IMR-90 (cell line): Measurements from ENCODE around the gene KRT72. TPM values are rescaled to one million over a fixed set of nuclear protein-coding genes. Genes with fewer than 3 reads are reported as not detected.

Experiments used
- ATAC-seq: fragments of 200-7000 bp; cut with Tn5 transposase; 2 replicates; pipeline ENCODE4 v1.9.1; 2020; ENCODE audit warnings: low read depth, mild to moderate bottlenecking, moderate library complexity
- BruUV-seq: library from RNA; stranded (reverse); fragments of 400-500 nt; replicated peaks from 2 replicates; lab custom pipeline; 2021; lab: Mats Ljungman, UMichigan
- CTCF ChIA-PET: fragments of 300-600 bp; formaldehyde crosslinking; extraction: SDS; loops from one replicate; lab custom pipeline; 2021; ENCODE audit warnings: antibody characterized with exemption; lab: Yijun Ruan, JAX
- POLR2A ChIA-PET: fragments of 300-600 bp; sonication (Branson Sonifier 250); formaldehyde crosslinking; loops from one replicate; lab custom pipeline; 2022; ENCODE audit warnings: antibody characterized with exemption; ENCODE audit not compliant: unreplicated experiment; lab: Charles Lee
- DNase-seq: peaks from one replicate; pipeline ENCODE4 v3.0.0; 2013
- H2AFZ ChIP-seq: replicated peaks from 2 replicates; pipeline ENCODE3; 2013; ENCODE audit warnings: low read length, mild to moderate bottlenecking; ENCODE audit not compliant: poor library complexity
- H2AK5ac ChIP-seq: 2 replicates; pipeline ENCODE4 v1.6.1; 2013; ENCODE audit warnings: low read depth, low read length, inconsistent platforms
- H2AK9ac ChIP-seq: replicated peaks from 2 replicates; pipeline ENCODE3; 2013; ENCODE audit warnings: mild to moderate bottlenecking, low read depth, low read length, moderate library complexity; ENCODE audit not compliant: poor library complexity
- H2BK120ac ChIP-seq: 2 replicates; pipeline ENCODE4 v1.6.1; 2013; ENCODE audit warnings: low read depth, low read length, inconsistent platforms
- H2BK15ac ChIP-seq: 3 replicates; pipeline ENCODE4 v1.6.1; 2013; ENCODE audit warnings: low read depth, low read length, inconsistent platforms
- H2BK20ac ChIP-seq: 2 replicates; pipeline ENCODE4 v1.6.1; 2013; ENCODE audit warnings: low read depth, mild to moderate bottlenecking, inconsistent platforms, low read length, moderate library complexity
- H2BK5ac ChIP-seq: 2 replicates; pipeline ENCODE4 v1.6.1; 2013; ENCODE audit warnings: mild to moderate bottlenecking, low read depth, low read length, inconsistent platforms; ENCODE audit not compliant: poor library complexity, severe bottlenecking
- H3K14ac ChIP-seq: replicated peaks from 2 replicates; pipeline ENCODE4 v1.6.1; 2013; ENCODE audit warnings: low read depth, low read length, inconsistent platforms
- H3K18ac ChIP-seq: 2 replicates; pipeline ENCODE4 v1.6.1; 2013; ENCODE audit warnings: low read depth, low read length, control low read depth
- H3K23ac ChIP-seq: 2 replicates; pipeline ENCODE4 v1.6.1; 2013; ENCODE audit warnings: low read depth, low read length, inconsistent platforms
- H3K27ac ChIP-seq: 2 replicates; pipeline ENCODE4 v1.5.1; 2013; ENCODE audit warnings: mild to moderate bottlenecking, control low read depth, low read length; ENCODE audit not compliant: insufficient read depth
- H3K27me3 ChIP-seq: 2 replicates; pipeline ENCODE4 v1.6.1; 2013; ENCODE audit warnings: low read length; ENCODE audit not compliant: control insufficient read depth, insufficient read depth
- H3K36me3 ChIP-seq: 2 replicates; pipeline ENCODE4 v1.6.1; 2013; ENCODE audit warnings: low read length, mixed read lengths; ENCODE audit not compliant: control insufficient read depth, insufficient read depth
- H3K4ac ChIP-seq: 2 replicates; pipeline ENCODE4 v1.6.1; 2013; ENCODE audit warnings: low read depth, low read length, inconsistent platforms
- H3K4me1 ChIP-seq: 2 replicates; pipeline ENCODE4 v1.6.1; 2013; ENCODE audit warnings: low read length, mixed read lengths; ENCODE audit not compliant: control insufficient read depth, insufficient read depth
- H3K4me2 ChIP-seq: 2 replicates; pipeline ENCODE4 v1.6.1; 2013; ENCODE audit warnings: low read depth, mild to moderate bottlenecking, control low read depth, low read length, moderate library complexity
- H3K4me3 ChIP-seq: 2 replicates; pipeline ENCODE4 v1.5.1; 2013; ENCODE audit warnings: low read depth, mild to moderate bottlenecking, control low read depth, low read length, moderate library complexity; ENCODE audit not compliant: insufficient read depth
- H3K56ac ChIP-seq: 2 replicates; pipeline ENCODE4 v1.6.1; 2013; ENCODE audit warnings: low read length, inconsistent platforms; ENCODE audit not compliant: insufficient read depth; ENCODE audit errors: extremely low read depth
- H3K79me1 ChIP-seq, 2 experiments: 2 replicates each; pipeline ENCODE4 v1.6.1; 2013; ENCODE audit warnings: low read length in 2 of 2, inconsistent platforms in 1 of 2, low read depth in 1 of 2
- H3K9ac ChIP-seq: 2 replicates; pipeline ENCODE4 v1.6.1; 2013; ENCODE audit warnings: low read depth, low read length, control low read depth
- H3K9me1 ChIP-seq: 2 replicates; pipeline ENCODE4 v1.6.1; 2013; ENCODE audit warnings: low read length, inconsistent platforms; ENCODE audit not compliant: insufficient read depth
- H3K9me3 ChIP-seq: 2 replicates; pipeline ENCODE4 v1.6.1; 2013; ENCODE audit warnings: low read length; ENCODE audit not compliant: control insufficient read depth, insufficient read depth
- H4K20me1 ChIP-seq: 2 replicates; pipeline ENCODE4 v1.6.1; 2013; ENCODE audit warnings: low read length, inconsistent platforms; ENCODE audit not compliant: insufficient read depth
- H4K5ac ChIP-seq: 2 replicates; pipeline ENCODE4 v1.6.1; 2013; ENCODE audit warnings: mild to moderate bottlenecking, low read depth, low read length, control low read depth
- H4K8ac ChIP-seq, 2 experiments: 2 replicates each; pipeline ENCODE4 v1.6.1; 2013; ENCODE audit warnings: low read depth in 2 of 2, low read length in 2 of 2, control low read depth in 1 of 2, inconsistent platforms in 1 of 2
- H4K91ac ChIP-seq: 2 replicates; pipeline ENCODE4 v1.6.1; 2013; ENCODE audit warnings: low read depth, low read length, inconsistent platforms; ENCODE audit not compliant: insufficient read depth
- BHLHE40 ChIP-seq: fragments of 150-350 bp; IDR thresholded peaks from 2 replicates; pipeline ENCODE4 v1.6.1; 2016; ENCODE audit warnings: mild to moderate bottlenecking, low read depth, low read length
- CEBPB ChIP-seq: IDR thresholded peaks from 2 replicates; pipeline ENCODE4 v1.6.1; 2012; ENCODE audit warnings: low read depth, low read length, improper control_type of control experiment
- CHD1 ChIP-seq: IDR thresholded peaks from 2 replicates; pipeline ENCODE4 v1.6.1; 2012; ENCODE audit warnings: low read depth, low read length, improper control_type of control experiment
- CTCF ChIP-seq: conservative IDR thresholded peaks from 2 replicates; pipeline ENCODE4 v1.5.1; 2012; ENCODE audit warnings: mild to moderate bottlenecking, low read depth, low read length, improper control_type of control experiment
- ELK1 ChIP-seq: fragments of 150-350 bp; IDR thresholded peaks from 2 replicates; pipeline ENCODE4 v1.6.1; 2016; ENCODE audit warnings: low read depth, mild to moderate bottlenecking, low read length, moderate library complexity, borderline replicate concordance
- FOS ChIP-seq: fragments of 150-350 bp; IDR thresholded peaks from 2 replicates; pipeline ENCODE4 v1.6.1; 2016; ENCODE audit warnings: low read depth, low read length
- MAFK ChIP-seq: IDR thresholded peaks from 2 replicates; pipeline ENCODE4 v1.6.1; 2012; ENCODE audit warnings: low read depth, low read length, improper control_type of control experiment
- MAZ ChIP-seq: IDR thresholded peaks from 2 replicates; pipeline ENCODE4 v1.6.1; 2012; ENCODE audit warnings: low read depth, mild to moderate bottlenecking, low read length, improper control_type of control experiment, moderate library complexity, borderline replicate concordance
- MXI1 ChIP-seq: IDR thresholded peaks from 2 replicates; pipeline ENCODE4 v1.6.1; 2012; ENCODE audit warnings: low read depth, mild to moderate bottlenecking, low read length, moderate library complexity, borderline replicate concordance
- NFE2L2 ChIP-seq: fragments of 150-350 bp; IDR thresholded peaks from 2 replicates; pipeline ENCODE4 v1.6.1; 2016; ENCODE audit warnings: low read depth, mild to moderate bottlenecking, low read length
- POLR2A ChIP-seq: IDR thresholded peaks from 2 replicates; pipeline ENCODE4 v1.6.1; 2012; ENCODE audit warnings: mild to moderate bottlenecking, low read depth, low read length
- RAD21 ChIP-seq: IDR thresholded peaks from 2 replicates; pipeline ENCODE4 v1.6.1; 2012; ENCODE audit warnings: low read length, improper control_type of control experiment
- RCOR1 ChIP-seq: IDR thresholded peaks from 2 replicates; pipeline ENCODE4 v1.6.1; 2012; ENCODE audit warnings: mild to moderate bottlenecking, low read length, improper control_type of control experiment; ENCODE audit not compliant: insufficient replicate concordance
- RFX5 ChIP-seq: IDR thresholded peaks from 2 replicates; pipeline ENCODE4 v1.8.0; 2012; ENCODE audit warnings: low read depth, mild to moderate bottlenecking, low read length, moderate library complexity
- SMC3 ChIP-seq: fragments of 150-350 bp; IDR thresholded peaks from 2 replicates; pipeline ENCODE4 v1.6.1; 2016; ENCODE audit warnings: low read depth, mild to moderate bottlenecking, antibody characterized with exemption, low read length, moderate library complexity
- USF2 ChIP-seq: fragments of 150-350 bp; IDR thresholded peaks from 2 replicates; pipeline ENCODE4 v1.6.1; 2017; ENCODE audit warnings: mild to moderate bottlenecking, antibody characterized with exemption, low read length, low read depth
- WGBS, 2 experiments: methylation state at CpG; one replicate each; pipeline versions ENCODE4 v1.1.5 to v1.1.7; 2013; ENCODE audit warnings: missing lambda C conversion rate in 2 of 2; ENCODE audit not compliant: insufficient read length in 1 of 2; ENCODE audit errors: extremely low coverage in 2 of 2; 5-methylcytosine and 5-hydroxymethylcytosine counted together
- dilution Hi-C: fragments of 300-500 bp; cut with HindIII; formaldehyde crosslinking; loops from one replicate; pipeline ENCODE4 v1.14.3; 2018; ENCODE audit warnings: low sequenced_read_pairs; ENCODE audit not compliant: unreplicated experiment
- in situ Hi-C: fragments of 300-500 bp; cut with MboI; formaldehyde crosslinking; loops from 3 replicates; pipeline ENCODE4 v1.14.3; 2019; ENCODE audit warnings: low sequenced_read_pairs, inconsistent platforms, mixed read lengths
- intact Hi-C: fragments of 100-400 bp; cut with micrococcal nuclease; formaldehyde crosslinking; loops from 2 replicates; pipeline ENCODE4 v1.10.0; 2022
- polyA plus RNA-seq, 3 experiments: library from polyadenylated mRNA; depleted of rRNA; stranded (reverse); fragments of >200 nt; gene quantifications; 2 replicates each; pipeline ENCODE4 v1.2.3, GENCODE V29; 2012; ENCODE audit warnings: low replicate concordance in 1 of 3
- total RNA-seq: library from RNA; depleted of rRNA; stranded (reverse); fragments of >200 nt; gene quantifications from 2 replicates; pipeline ENCODE4 v1.2.3, GENCODE V29; 2012

KRT72 gene
- total and polyA plus RNA-seq, 2 of the 4 experiments (the other 2 are of a cell fraction), result not detected

GRCh38 chr12:52646613-52647012 lies 45.4 kb upstream of the KRT72 start:
- H3K27ac ChIP-seq, result no peak overlapping the region
- no peak overlapping the region for H2BK20ac ChIP-seq
- no peak overlapping the region for H3K4me3 ChIP-seq
- H3K9ac ChIP-seq, result no peak overlapping the region
- no peak overlapping the region for H3K18ac ChIP-seq
- no peak overlapping the region for H2AK5ac ChIP-seq
- intact Hi-C loops (no loop called here), in situ Hi-C loops (no loop called here), dilution Hi-C loops (no loop called here)
- H3K56ac ChIP-seq, result no peak overlapping the region
- H2AFZ ChIP-seq, result no peak overlapping the region
- no peak overlapping the region for H3K23ac ChIP-seq
- DNase-seq (no peak), ATAC-seq (no peak)
- no peaks in the 10 kb centered on the region for H3K79me1 ChIP-seq
- no peak overlapping the region for H3K14ac ChIP-seq
- POLR2A ChIA-PET, result no interaction called here
- H3K9me1 ChIP-seq, result no peaks in the 10 kb centered on the region
- no peaks in the 10 kb centered on the region for H3K36me3 ChIP-seq
- H3K4me2 ChIP-seq, result no peak overlapping the region
- peaks cover 37% of the 10 kb centered on the region for H3K27me3 ChIP-seq
- H4K20me1 ChIP-seq, result no peaks in the 10 kb centered on the region
- no peak overlapping the region for H4K8ac ChIP-seq
- H2BK120ac ChIP-seq, result no peak overlapping the region
- CTCF ChIA-PET, result no interaction called here
- H3K9me3 ChIP-seq, result no peaks in the 10 kb centered on the region
- no peak overlapping the region for H2AK9ac ChIP-seq
- H3K4me1 ChIP-seq, result no peaks in the 10 kb centered on the region
- no peak for TF ChIP-seq CEBPB
- TF ChIP-seq CTCF, result no peak
- TF ChIP-seq RCOR1, result no peak
- no peak for TF ChIP-seq POLR2A
- TF ChIP-seq FOS, result no peak
- no peak for TF ChIP-seq CHD1
- TF ChIP-seq BHLHE40, result no peak
- no peak for TF ChIP-seq MXI1
- no peak for TF ChIP-seq USF2
- TF ChIP-seq MAFK, result no peak
- no peak for TF ChIP-seq SMC3
- no peak for TF ChIP-seq RAD21
- TF ChIP-seq ELK1, result no peak
- no peak for TF ChIP-seq RFX5
- no peak for TF ChIP-seq MAZ
- TF ChIP-seq NFE2L2, result no peak
- H3K4ac ChIP-seq, result no peak overlapping the region
- H2BK5ac ChIP-seq, result no peak overlapping the region
- H2BK15ac ChIP-seq, result no peak overlapping the region
- 78% methylated on average over 6 of the region's 12 CpGs; no CpG with 5 or more reads in 1 of the 2 experiments for WGBS, 2 experiments
- H4K5ac ChIP-seq, result no peak overlapping the region
- no TSS peak for BruUV-seq
- no peak overlapping the region for H4K91ac ChIP-seq
